HG02973 (cell line): Measurements from ENCODE around the gene NSG1.

Experiments used
- ATAC-seq: cut with Tn5 transposase; IDR thresholded peaks from one replicate; pipeline ENCODE4 v1.9.1; 2021; ENCODE audit warnings: moderate library complexity; ENCODE audit not compliant: unreplicated experiment

Gene NSG1

DNA sequence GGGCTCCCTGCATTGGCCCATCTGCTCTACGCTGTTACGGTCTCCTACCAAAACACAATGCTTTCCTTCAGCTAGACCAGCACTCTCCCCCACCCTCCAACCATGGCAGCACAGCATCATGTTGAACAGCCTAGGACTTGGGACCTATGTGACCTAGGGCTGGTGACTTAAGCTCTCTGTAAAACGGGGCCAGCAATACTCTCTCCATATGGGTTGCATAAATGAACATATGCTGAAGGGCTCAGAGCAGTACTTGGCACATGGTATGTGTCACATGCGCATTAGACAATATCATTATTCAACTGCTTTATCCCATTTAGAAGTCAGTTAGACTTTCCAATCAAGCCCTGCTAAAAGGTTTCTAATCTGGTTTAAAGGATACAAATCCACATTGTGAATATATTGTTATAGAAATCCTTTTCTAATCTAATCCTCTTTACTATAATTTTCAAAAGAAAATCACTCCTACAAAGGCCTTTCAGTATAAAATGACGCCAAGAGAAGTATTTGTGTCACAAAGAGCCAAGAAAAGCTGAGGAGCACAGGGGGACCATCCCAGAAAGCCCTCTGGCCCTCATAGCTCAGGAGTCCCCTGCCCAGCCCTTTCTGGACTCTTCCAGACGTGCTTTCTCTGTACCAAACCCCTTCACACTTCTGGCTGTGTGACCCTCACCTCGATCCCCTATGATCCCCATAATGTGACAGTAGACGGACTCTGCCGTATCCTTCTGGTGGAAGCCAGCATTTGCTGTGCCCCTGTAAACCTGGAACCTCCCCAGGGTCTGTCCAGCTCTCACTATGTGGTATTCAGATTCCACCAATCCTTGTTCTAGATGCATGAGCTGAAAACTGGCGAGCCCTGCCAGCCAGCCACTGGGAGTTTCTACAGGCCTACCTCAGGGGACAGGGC is 42.3 kb downstream of the NSG1 start:
- no peak for ATAC-seq

DNA sequence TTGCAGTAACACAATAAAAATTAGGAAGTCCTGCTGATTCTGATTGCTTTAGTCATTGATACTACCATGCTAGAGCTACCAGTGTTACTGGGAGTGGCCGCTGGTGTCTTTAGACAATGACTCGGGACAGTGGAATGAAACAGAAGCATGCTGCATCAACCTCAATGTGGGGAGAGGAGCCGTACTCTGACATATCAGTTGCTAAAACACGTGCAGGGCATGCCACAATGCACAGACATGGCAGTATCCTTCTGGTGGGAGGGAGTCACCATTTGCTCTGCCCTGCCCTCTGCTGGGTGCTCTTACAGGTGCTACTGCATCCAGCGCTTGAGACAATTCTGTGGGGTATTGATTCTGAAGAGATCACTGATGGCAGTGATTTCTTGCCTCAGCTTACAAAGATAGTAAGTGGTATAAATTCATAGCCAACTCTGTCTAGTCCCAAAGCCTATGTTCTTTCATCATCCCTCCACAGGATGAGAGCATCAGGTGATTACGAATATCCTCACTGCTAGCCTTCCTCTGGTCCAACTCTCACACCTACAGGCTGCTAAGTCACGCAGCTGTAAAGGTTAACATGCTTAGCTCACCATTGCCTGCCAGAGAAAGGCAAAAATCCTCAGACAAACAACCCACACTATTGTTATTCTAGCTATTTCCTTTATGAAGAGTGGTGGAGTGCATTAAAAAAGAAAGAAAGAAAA is 43.7 kb downstream of the NSG1 start:
- ATAC-seq, result no peak

DNA sequence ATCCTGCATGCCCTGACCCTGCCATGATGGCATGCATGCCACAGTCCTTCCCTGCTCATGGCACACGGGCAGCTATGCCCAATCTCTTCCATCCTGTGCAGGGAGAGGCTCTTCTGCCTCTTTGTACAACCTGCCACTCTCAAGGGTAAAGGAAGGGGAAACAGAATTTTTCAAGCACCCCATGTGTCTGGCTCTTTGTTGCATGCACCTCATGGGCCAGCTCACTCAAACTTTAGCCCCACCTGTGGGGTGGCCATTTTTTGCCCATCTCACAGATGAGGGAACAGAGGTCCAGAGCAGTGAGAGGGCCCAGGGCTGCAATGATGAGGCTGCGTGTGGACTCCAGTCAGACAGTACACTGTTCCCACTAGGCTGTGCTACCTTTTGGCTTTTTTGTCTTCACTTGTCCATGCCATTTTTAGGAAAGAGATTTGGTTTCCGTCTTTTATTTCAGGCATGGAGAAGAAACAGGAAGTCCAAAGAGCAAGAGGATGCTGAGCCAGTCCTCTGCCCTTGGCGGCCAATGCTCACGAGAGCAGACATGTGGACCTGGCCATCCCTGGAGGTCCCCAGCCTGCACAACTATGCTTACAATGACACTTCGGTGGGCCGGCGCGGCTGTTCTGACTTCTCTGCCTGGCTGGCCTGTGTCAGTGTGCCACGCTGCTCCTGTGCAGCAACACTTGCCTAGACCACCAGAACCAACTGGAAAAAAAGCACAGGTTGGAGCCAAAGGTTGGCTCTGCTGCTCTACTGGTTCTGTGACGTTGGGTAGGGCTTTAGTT is 45.6 kb downstream of the NSG1 start:
- no peak for ATAC-seq

DNA sequence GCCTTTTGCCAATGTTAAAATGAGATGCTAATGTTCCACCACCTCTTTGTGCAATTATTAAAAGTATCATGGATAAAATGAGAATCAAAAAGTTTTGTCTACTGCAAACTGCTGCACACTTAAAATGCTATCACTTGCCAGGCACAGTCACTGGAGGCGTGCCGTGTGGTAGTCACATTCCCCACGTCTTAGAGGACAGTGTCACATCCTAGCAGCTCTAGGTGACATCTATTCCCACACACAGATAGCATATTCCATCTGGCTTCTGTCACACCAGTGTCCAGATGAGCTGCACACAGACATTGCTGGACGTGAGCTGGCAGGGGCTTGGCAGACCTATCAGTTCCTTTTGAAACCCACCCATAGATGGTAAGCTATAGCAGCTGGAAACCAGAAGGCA is 47.0 kb downstream of the NSG1 start:
- ATAC-seq, result no peak

DNA sequence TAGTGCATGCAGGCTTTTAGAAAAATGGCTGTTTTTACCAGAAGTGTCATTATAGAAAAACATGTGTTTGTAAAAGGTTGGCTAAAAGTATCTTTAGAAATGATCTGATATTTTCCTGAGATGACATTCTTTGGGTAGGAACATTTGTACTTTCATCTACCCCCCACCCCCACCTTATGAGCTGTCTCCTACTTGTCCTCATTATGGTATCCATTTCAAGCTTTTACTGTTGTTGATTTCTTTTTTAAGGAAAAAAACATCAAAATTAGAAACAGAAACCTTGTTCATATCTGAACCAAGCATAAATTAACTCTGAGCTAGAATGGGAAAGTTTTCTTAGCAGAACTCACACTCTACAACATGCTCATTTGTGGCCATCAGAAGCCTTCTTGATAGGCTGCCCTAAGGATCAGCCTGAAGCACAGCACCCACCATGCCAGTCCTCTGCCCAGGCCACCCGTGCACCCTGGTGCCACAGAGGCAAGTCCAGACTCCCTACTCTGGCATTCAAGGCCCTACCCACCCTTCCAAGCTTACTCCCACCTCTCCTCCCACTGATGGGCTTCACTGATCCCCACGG is 49.4 kb downstream of the NSG1 start:
- ATAC-seq, result no peak

DNA sequence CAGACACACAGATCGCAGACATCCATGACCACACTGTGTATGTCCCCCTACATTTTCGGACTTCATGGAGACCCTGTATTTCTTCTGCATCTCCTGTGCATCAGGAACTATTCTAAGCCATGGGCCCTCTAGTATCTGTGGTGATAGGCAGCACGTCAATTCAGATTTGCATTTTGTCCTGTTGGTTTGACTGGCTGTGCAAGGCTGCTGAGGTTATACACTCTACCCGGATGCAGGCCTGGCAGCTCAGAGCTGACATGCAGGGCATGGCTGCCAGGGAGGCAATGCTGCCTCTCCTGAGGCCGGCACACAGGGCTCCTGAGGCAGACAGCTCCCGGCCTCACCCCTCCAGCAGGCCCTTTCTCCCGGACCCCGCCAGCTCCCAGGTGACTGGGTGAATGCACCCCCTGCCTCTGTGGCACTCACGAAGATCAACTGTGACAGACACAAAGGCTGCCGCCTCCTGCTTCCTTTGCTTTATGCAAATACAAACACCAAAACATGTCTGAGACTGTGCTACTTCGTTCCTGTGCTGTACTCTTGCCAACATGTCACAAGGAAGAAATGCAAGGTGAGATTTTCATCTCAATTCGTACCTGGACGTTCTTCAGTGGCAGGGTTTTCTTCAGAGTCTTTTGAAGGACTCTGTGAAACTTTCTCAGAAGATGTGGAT is 51.0 kb downstream of the NSG1 start:
- ATAC-seq, result no peak

DNA sequence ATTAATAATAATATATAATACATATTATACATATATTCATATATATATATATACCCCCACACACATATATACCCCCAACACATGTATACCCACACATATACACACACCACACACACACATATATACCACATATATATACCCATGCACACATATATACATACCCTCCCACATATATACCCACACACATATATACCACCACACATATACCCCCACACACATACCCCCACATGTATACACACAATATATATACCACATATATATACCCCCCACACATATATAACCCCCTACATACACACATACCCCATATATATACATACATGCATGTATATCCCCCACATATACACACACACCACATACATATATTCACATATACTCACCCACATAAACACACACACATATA is 52.0 kb downstream of the NSG1 start:
- ATAC-seq, result no peak

DNA sequence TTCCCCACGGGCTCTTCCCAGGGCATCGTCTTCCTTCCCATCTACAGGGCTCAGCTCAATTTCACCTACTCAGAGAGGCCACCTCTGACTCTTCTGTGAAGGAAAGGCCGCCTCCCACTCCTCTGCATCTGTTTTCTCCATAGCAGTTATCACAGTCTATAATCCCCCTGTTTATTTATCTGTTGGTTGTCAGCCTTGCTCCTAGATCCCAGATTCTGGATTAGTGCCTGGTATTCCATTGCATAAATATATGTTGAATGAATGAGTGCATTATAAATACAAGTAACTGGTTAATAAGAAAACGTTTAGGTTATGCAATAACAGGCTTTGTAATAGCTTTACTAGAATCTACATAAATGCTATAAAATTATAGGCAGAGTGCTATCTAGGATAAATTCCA is 52.9 kb downstream of the NSG1 start:
- ATAC-seq, result no peak

DNA sequence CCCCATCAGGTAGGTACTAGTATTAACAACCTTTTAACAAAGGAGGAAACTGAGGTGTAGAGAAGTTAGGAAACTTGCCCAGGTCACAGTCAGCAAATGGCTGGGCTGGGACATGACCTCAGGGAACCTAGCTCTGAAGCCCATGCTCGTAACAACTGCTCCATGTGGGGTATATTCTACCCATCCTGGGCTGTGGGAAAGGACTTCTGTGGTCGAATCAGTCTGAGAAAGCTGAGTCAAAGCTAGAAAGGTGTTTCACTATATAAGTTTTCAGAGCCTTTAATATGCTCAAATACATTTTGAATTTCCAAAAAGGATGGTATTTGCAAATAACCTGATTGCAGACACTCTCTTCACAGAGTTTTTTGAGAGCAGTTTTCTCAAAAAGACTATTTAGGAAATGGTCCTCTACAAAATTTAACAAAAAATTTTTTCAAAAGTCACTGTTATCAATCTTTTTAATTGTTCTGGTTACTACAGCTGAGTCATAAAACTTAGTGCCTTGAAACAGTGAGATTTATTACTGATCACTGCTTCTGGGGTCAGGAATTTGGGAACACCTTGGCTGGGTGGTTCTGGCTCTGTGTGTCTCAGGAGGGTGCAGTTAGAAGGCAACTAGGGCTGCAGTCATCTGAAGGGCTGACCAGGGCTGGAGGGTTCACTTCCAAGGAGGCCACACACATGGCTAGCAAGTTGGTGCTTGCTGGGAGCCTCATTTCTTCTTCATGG is 53.6 kb downstream of the NSG1 start:
- ATAC-seq, result no peak

DNA sequence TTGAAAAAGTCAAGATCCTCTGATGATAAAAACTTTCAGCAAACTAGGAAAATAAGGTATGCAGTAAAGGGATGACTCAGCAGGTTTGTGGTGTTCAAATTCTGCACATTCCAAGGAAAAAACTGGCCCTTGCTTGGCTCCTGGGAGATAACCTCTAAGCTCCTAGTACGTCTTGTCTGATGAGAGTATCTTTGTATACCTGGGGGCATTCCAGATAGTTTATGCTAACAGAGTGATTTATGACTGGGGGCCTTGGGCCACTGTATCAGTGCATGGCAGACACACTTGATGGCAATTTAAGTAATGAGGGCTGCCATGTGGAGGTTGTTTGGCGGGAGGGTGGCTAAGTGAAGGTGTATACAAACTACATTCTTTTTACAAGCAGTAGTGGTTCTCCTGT is 56.9 kb downstream of the NSG1 start:
- ATAC-seq, result no peak

DNA sequence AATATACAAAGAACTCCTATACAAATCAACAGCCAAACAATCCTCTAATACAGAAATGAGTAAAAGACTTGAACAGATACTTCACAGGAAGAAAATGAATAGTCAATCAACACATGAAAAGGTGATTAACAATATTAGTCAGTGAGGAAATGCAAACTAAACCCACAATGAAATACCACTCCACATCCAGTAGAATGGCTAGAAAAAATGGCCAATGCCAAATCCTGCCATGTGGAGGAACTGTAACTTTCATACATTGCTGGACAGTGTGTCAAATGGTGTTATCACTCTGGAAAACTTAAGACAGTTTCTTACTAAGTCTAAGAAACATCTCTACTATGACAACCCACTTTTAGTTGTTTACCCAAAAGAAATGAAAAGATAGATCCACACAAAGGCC is 59.5 kb downstream of the NSG1 start:
- ATAC-seq, result no peak

DNA sequence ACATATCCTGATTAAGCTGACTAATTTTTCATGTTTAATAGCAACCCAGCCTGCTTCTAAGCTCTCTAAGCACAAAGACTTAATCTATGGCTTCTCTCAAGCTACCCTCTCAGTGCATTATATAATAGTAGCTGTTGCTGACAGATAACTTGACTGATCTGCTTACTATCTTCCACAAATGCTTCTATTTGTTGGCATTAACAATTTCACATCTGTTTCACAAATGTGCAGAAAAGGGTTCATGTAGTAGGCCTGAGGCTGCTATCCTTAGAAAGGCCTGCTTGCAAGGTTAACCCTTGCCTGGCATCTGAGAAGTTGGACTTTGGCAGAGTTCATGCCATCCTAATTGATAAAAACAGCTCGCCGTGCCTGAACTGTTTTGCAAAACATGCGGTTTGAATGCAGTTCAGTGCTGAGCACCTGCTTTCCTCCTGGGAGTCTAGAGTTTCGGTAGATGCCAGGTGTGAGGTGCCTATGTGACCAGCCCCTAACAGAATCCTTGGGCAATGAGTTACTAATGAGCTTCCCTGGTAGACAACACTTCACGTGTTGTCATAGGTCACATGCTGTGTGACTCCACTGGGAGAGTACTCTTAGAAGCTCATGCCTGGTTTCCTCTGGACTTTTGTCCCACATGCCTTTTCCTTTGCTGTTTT is 68.4 kb downstream of the NSG1 start:
- ATAC-seq, result no peak

DNA sequence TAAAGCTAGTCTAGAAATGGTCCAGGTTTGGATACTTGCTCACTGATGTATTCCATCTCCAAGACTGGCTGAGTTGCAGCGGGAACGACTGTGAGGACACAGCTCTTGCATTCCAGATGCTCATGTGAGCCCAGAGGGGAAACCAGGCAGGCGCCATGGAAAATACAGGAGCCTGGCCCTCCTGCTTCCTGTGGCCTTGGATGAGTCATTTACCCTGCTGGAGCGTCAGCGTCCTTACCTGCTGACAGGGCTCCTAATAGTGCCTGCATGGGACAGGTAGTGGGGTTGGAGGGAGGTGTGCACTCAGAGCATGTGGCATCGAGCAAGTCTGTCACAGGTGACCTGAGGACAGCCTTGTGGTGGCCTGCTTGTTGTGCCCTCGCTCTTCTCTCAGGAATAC is 69.4 kb downstream of the NSG1 start:
- ATAC-seq, result no peak

DNA sequence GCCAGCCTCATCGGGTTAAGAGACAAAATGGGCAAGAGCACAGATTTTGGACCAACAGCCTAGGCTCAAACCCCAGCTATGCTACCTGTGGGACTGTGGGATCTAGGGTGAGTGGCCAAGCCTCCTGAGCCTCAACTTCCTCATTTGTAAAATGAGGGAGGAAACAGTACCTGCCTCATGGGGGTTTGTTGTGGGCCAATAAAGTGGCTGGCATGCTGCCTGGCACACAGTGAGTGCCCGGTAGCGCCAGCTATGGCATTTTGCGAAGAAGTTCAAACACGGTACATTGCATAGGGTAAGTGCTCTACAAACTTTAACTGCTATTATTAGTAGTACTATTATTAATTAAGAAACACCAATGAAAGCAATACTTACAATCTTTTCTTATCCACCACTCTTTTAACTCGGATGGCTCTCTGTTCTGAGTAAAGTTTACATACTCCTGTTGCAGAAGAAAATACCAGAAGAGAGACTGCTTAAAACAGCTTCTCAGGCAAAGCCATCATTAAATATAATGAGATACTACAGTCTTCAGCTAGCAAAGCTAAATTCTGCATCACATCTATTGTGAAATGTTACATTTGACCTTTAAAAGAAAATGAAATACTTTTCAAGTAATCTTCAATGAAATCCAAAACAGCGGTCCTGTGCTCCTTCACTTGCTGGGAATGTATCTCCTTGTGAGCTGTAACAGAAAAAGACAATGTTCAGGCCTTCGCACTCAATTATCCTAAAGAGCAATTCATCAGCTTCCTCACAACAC is 70.1 kb downstream of the NSG1 start:
- ATAC-seq, result no peak

DNA sequence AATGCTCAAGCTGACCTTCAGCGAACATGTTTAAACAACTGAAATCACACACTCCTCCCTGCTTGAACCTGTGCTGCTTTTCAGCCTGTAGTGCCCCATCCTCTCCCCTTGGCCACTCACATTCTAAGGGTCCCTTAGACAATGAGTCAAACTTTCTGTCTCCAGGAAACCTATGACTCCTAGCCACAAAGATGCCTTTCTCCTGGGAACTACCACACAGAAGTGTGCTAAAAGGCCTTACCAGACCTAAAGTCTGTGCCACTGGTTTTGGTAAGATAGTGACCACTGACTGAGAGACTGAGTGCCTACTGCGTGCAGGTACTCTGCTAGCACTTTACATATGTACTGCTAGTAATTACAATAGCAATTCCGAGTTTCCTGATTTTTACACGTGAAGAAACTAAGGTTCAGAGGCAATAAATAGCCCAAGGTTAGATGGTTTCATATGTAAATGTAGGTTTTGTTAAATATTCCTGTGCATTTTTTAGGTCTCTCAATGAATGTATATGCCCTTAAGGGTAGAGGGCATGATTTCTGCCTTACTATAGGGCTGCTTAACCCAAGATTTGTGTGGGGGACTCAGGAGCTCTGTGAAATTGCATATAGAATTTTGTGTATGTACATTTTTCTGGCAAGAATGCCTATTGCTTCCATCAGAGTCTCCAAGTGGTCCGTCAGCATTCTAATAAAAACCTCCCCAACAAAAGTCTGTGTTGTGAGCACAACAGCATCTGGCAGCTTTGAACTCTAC is 71.1 kb downstream of the NSG1 start:
- ATAC-seq, result no peak

DNA sequence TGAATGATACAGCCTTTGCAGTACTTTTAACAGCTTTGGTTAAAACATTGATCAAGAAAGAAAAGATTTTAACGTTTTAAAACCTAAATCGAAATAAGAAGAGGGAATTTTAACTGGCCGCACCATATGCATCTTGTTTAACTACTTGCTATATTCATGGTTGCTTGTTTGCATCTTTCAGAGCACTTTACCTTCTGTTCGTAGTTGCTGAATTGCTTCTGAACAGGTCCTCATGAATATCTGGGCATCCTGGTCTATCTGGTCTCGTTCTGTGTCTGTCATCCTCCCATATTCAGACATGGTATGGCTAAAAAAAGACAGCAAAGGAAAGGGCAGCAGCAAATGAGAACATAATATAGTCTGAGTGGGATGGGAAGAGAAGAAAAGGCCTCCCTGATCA is 72.3 kb downstream of the NSG1 start:
- no peak for ATAC-seq

DNA sequence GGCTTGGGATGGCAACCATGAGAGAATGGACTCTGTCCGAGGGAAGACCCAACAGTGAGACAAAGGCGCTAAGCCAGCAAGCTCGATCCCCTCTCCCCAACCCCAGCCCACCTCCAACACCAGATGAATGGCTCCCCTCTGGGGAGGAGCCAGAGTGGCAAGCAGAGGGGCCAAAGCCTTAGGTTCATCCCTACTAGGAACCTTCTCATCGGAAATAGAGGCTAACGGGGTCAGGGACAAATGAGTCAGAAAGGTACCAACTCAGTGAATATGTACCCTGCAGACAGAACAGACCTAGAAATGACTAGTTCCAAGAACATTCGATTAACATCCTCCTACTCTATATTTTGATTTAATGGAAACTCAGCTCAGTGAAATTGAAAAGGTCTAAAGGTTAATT is 73.9 kb downstream of the NSG1 start:
- no peak for ATAC-seq

DNA sequence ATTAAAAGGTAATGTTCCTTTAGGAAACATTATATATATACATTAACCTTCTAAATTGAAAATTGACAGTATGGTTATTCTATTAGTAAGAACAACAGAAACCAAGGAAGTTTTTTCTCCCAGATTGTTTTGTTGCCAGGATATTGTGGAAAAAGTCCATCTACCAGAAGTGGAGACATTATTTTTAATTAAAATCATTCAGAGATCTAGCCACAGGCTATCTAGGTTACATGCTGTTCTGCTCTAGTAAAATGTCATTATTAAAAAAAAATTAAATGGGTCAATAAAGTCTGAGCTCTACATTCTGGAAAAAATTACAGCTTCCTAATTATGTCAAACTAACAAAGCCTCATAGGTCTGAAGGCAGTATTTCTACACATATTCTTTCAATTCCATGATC is 74.3 kb downstream of the NSG1 start:
- ATAC-seq, result no peak
